ENCODE results near the gene RPS6KA2. TPM values are rescaled to one million over a fixed set of nuclear protein-coding genes. Genes with fewer than 3 reads are reported as not detected.

RPS6KA2 gene
- total RNA-seq, 1 experiment from 2014 or later: 12.3 TPM

- H2BK20ac ChIP-seq (ENCODE audit: low read depth, low read length, poor library complexity, severe bottlenecking): no peak overlapping the region
- no peak overlapping the region for H3K9ac ChIP-seq (ENCODE audit: extremely low read depth, insufficient read length, low read length)
- no peak overlapping the region for H2BK12ac ChIP-seq (ENCODE audit: insufficient read length, low read depth, low read length)
- no peak overlapping the region for H3K4me2 ChIP-seq (ENCODE audit: insufficient read depth, insufficient read length, low read length)
- H3K23ac ChIP-seq (ENCODE audit: insufficient read length, low read depth, low read length): no peak overlapping the region
- no peak overlapping the region; the same call in 1 of the 2 replicates for H3K14ac ChIP-seq (ENCODE audit: insufficient read depth, low read length)
- no peak for DNase-seq
- Mint-ChIP-seq H3K9me3 (peaks cover 3 to 4% of the 10 kb centered on the region in 2 experiments; a peak in 2 of 5 replicates), H3K27me3 (ENCODE audit: low read depth) (no peaks in the 10 kb centered on the region), H3K4me3 (no peak overlapping the region), H3K4me1 (0 out of 4 replicates have a peak, but pooled peaks cover 0 to 4% of the 10 kb centered on the region in 2 experiments), H3K36me3 (ENCODE audit: insufficient read depth in 1 of 3, low read depth in 3 of 3) (peaks cover 17 to 28% (median 27%) of the 10 kb centered on the region in 3 experiments; a peak in 5 of 7 replicates), H3K27ac (no peak overlapping the region)
- H3K27me3 ChIP-seq (ENCODE audit: insufficient read depth, low read length): no peaks in the 10 kb centered on the region
- no peak overlapping the region for H4K5ac ChIP-seq (ENCODE audit: insufficient read length, low read depth, low read length)
- no CpG with 5 or more reads among the region's 10 CpGs for WGBS (ENCODE audit: extremely low coverage, insufficient read length, low lambda C conversion rate)
- no peak for TF ChIP-seq CTCF (conservative IDR thresholded peaks at IDR 0.05)
- H4K91ac ChIP-seq (ENCODE audit: insufficient read length, low read depth, low read length): no peak overlapping the region
- H3K23me2 ChIP-seq (ENCODE audit: insufficient read length, low read depth, low read length, poor library complexity, severe bottlenecking): no peaks in the 10 kb centered on the region
- H4K20me1 ChIP-seq (ENCODE audit: control insufficient read depth, insufficient read depth, insufficient read length): no peaks in the 10 kb centered on the region
- H3T11ph ChIP-seq (ENCODE audit: low read length): no peak overlapping the region
- no peak overlapping the region for H4K8ac ChIP-seq (replicated peaks; ENCODE audit: insufficient read length, low read depth, low read length)
- no peaks in the 10 kb centered on the region for H3K79me1 ChIP-seq (ENCODE audit: insufficient read depth, low read depth, low read length, poor library complexity, severe bottlenecking)
- H2AK5ac ChIP-seq (ENCODE audit: insufficient read length, low read length): no peak overlapping the region
- no peak overlapping the region for H3K27ac ChIP-seq (ENCODE audit: insufficient read length, low read depth, low read length)
- H2BK15ac ChIP-seq (ENCODE audit: low read depth, low read length): no peak overlapping the region
- H3K18ac ChIP-seq (ENCODE audit: insufficient read length, low read depth, low read length): no peak overlapping the region
- no peak overlapping the region for H3K56ac ChIP-seq (ENCODE audit: insufficient read length, low read depth, low read length)
- no peak overlapping the region for H2BK120ac ChIP-seq (ENCODE audit: low read depth, low read length, poor library complexity, severe bottlenecking)
- H2AFZ ChIP-seq (ENCODE audit: low read length): no peak overlapping the region
- H3K4ac ChIP-seq (ENCODE audit: low read depth, low read length): no peak overlapping the region
- no peaks in the 10 kb centered on the region for H3K9me3 ChIP-seq (ENCODE audit: control insufficient read depth, low read depth, low read length)
- no peaks in the 10 kb centered on the region for H3K4me1 ChIP-seq (ENCODE audit: insufficient read depth, low read length)
- H2BK5ac ChIP-seq (ENCODE audit: insufficient read length, low read length): no peak overlapping the region
- H3K79me2 ChIP-seq (ENCODE audit: insufficient read depth, low read length): no peaks in the 10 kb centered on the region
These were observed 194.0 kb downstream of the RPS6KA2 start for GRCh38 chr6:166433096-166433495.
